SU-DHL-6 (cell line): ENCODE measurements around the gene AOX1.

Source experiments
- H2AFZ ChIP-seq: fragments of 200-600 bp; sonication (generic); 2 replicates; pipeline ENCODE4 v1.6.1; 2014; ENCODE audit warnings: low read depth, mild to moderate bottlenecking, moderate library complexity, mixed read lengths, antibody characterized with exemption, low read length; ENCODE audit not compliant: severe bottlenecking
- H3F3A ChIP-seq: fragments of 200-600 bp; shearing (Covaris generic); 2 replicates; pipeline ENCODE4 v1.6.0; 2016; ENCODE audit warnings: antibody characterized with exemption, mild to moderate bottlenecking; ENCODE audit not compliant: insufficient read depth
- H3K27ac ChIP-seq: fragments of 200-600 bp; sonication (generic); 2 replicates; pipeline ENCODE4 v1.5.1; 2016; ENCODE audit warnings: low read depth, mild to moderate bottlenecking, low read length, moderate library complexity, mixed read lengths
- H3K27me3 ChIP-seq: fragments of 200-600 bp; sonication (generic), shearing (Covaris generic); 2 replicates; pipeline ENCODE4 v1.6.0; 2014; ENCODE audit warnings: mild to moderate bottlenecking, low read length
- H3K36me3 ChIP-seq: fragments of 200-600 bp; sonication (generic); 2 replicates; pipeline ENCODE4 v1.6.1; 2014; ENCODE audit warnings: mild to moderate bottlenecking, low read length, mixed read lengths
- H3K4me2 ChIP-seq: fragments of 300-600, 200-600 bp; shearing (Covaris generic), sonication (generic); 2 replicates; pipeline ENCODE4 v1.6.0; 2014; ENCODE audit warnings: low read length, low read depth, mild to moderate bottlenecking; ENCODE audit not compliant: poor library complexity, severe bottlenecking
- H3K4me3 ChIP-seq: fragments of 200-600 bp; sonication (generic); 2 replicates; pipeline ENCODE4 v1.5.1; 2014; ENCODE audit warnings: antibody characterized with exemption, low read length, mild to moderate bottlenecking, mixed read lengths; ENCODE audit not compliant: insufficient read depth, poor library complexity, severe bottlenecking
- H3K79me2 ChIP-seq: fragments of 200-600 bp; sonication (generic); 2 replicates; pipeline ENCODE4 v1.6.1; 2014; ENCODE audit warnings: mild to moderate bottlenecking, low read length, moderate library complexity; ENCODE audit not compliant: insufficient read depth
- H3K9ac ChIP-seq: fragments of 200-600 bp; sonication (generic); 2 replicates; pipeline ENCODE4 v1.7.0; 2014; ENCODE audit warnings: mild to moderate bottlenecking, low read length
- H3K9me2 ChIP-seq: fragments of 200-600 bp; sonication (generic); replicated peaks from 2 replicates; pipeline ENCODE4 v1.6.1; 2014; ENCODE audit warnings: low read length; ENCODE audit not compliant: insufficient read depth
- H3K9me3 ChIP-seq: fragments of 200-600 bp; sonication (generic); 2 replicates; pipeline ENCODE4 v1.6.1; 2014; ENCODE audit warnings: low read length, mixed read lengths; ENCODE audit not compliant: insufficient read depth
- H4K20me1 ChIP-seq: fragments of 200-600 bp; sonication (generic); 2 replicates; pipeline ENCODE4 v1.6.1; 2014; ENCODE audit warnings: low read depth, mild to moderate bottlenecking, antibody characterized with exemption, low read length, moderate library complexity, mixed read lengths
- EZH2phosphoT487 ChIP-seq: fragments of 200-600 bp; sonication (generic), shearing (Covaris generic); conservative IDR thresholded peaks from 2 replicates; pipeline ENCODE4 v1.6.1; 2018; ENCODE audit warnings: mild to moderate bottlenecking, antibody characterized with exemption, low read length, moderate library complexity, mixed read lengths
- TF ChIP-seq, protein P1 (sequence below): fragments of 200-600 bp; sonication (generic); IDR thresholded peaks from one replicate; pipeline ENCODE4 v1.5.1; 2017; ENCODE audit warnings: antibody characterized with exemption, mild to moderate bottlenecking, low read length, moderate library complexity; ENCODE audit not compliant: insufficient read depth, poor library complexity, severe bottlenecking

The AOX1 gene

DNA sequence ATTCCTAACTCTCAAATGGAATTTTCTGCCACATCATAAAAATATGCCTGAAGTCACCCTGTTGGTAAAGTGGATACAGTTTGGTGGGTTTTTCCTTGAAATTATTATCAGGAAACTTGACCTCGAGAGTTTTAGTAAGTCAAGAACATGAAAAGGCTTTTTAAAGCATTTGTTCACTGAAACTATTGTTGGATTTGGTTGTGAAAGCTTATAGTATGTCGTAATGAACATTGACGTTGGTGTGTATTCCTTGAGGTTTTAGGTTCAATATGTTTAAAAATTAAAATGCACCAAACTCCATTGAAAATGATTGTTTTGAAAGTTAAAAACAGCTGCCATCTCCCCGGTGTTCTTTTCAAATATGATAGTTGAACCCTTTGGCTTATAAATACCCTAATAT lies 30.8 kb downstream of the AOX1 start:
- no peak overlapping the region for H3K4me2 ChIP-seq
- no peak overlapping the region for H3K9ac ChIP-seq
- no peak overlapping the region for H3K4me3 ChIP-seq

DNA sequence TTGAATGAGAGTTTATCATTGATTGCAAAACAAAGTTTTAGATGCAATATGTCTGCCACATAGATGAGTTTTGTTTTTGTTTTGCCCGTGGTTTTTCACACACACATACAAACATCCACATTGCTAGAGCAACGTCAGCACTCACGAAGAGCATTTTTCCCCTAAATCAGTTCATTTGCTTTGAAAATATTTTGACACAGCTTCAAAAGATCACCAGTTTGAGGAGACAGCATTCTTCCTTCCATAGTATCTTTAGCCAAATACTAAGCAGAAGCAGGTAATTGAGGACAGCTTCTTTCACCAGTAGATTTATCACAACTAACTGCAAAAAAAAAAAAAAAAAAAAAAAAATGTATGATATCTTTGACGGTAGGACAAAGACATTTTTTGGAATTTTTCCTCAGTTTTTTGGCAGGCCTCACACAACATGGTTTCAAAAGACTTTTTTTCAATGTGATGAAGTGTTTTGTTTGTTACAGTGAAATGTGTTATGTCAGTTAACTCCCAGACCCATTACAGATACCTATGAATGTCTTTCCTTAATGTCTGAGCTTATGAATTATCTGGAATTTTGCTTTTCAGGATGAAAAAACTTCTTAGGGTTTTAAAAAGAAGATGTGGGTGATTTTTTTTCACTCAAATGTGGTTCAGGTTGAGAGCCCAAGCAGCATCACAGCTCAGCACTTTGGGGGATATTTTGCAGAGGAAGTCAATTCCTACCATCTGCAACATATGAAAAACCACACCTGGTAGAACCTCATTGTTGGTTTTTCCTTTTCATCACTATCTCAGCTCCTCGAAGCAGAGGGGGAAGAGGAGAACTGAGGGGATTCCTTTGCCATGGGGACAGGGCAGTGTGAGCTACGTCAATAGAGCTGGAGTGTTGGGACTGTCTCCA lies 31.6 kb downstream of the AOX1 start:
- H2AFZ ChIP-seq: no peak overlapping the region
- no peaks in the 10 kb centered on the region for H3K9me3 ChIP-seq
- H3K79me2 ChIP-seq: no peaks in the 10 kb centered on the region
- TF ChIP-seq, protein P1, sequence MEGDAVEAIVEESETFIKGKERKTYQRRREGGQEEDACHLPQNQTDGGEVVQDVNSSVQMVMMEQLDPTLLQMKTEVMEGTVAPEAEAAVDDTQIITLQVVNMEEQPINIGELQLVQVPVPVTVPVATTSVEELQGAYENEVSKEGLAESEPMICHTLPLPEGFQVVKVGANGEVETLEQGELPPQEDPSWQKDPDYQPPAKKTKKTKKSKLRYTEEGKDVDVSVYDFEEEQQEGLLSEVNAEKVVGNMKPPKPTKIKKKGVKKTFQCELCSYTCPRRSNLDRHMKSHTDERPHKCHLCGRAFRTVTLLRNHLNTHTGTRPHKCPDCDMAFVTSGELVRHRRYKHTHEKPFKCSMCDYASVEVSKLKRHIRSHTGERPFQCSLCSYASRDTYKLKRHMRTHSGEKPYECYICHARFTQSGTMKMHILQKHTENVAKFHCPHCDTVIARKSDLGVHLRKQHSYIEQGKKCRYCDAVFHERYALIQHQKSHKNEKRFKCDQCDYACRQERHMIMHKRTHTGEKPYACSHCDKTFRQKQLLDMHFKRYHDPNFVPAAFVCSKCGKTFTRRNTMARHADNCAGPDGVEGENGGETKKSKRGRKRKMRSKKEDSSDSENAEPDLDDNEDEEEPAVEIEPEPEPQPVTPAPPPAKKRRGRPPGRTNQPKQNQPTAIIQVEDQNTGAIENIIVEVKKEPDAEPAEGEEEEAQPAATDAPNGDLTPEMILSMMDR: no peak
- no peak for TF ChIP-seq EZH2phosphoT487
- no peak overlapping the region for H3K27ac ChIP-seq
- no peaks in the 10 kb centered on the region for H3K9me2 ChIP-seq
- no peak overlapping the region for H3K9ac ChIP-seq
- H3K36me3 ChIP-seq: no peaks in the 10 kb centered on the region
- no peak overlapping the region for H3K4me3 ChIP-seq
- H3F3A ChIP-seq: no peaks in the 10 kb centered on the region
- H3K27me3 ChIP-seq: no peaks in the 10 kb centered on the region
- no peak overlapping the region for H3K4me2 ChIP-seq
- no peaks in the 10 kb centered on the region for H4K20me1 ChIP-seq

More for the DNA sequence above, 30.8 kb downstream of the AOX1 start:
- TF ChIP-seq, protein P1: no peak
- no peak for TF ChIP-seq EZH2phosphoT487
- H3K27me3 ChIP-seq: no peaks in the 10 kb centered on the region
- H2AFZ ChIP-seq: no peak overlapping the region
- H3F3A ChIP-seq: no peaks in the 10 kb centered on the region
- no peaks in the 10 kb centered on the region for H4K20me1 ChIP-seq
- no peak overlapping the region for H3K27ac ChIP-seq
- H3K9me2 ChIP-seq: no peaks in the 10 kb centered on the region
- no peaks in the 10 kb centered on the region for H3K36me3 ChIP-seq
- H3K9me3 ChIP-seq: no peaks in the 10 kb centered on the region
- H3K79me2 ChIP-seq: no peaks in the 10 kb centered on the region

DNA sequence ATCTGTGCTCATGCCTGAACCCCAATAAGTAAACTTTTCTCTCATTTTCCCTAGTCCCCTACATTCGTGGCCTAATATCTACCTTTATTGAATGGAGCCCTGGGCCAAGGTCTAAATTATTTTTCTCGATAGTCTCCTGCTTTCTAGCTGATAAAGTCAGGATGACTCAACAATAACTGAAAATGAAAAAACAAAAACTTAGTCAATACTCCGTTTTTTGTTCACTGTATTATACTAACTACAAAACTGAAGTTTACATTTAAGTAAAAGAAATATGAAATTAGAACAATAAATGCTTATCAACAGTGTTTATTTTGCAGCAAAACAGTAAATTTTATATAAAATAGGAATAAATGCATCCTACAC lies 32.2 kb downstream of the AOX1 start:
- no peaks in the 10 kb centered on the region for H3K9me3 ChIP-seq
- H3F3A ChIP-seq: no peaks in the 10 kb centered on the region
- no peak overlapping the region for H3K4me2 ChIP-seq
- H3K27ac ChIP-seq: no peak overlapping the region
- H3K27me3 ChIP-seq: no peaks in the 10 kb centered on the region
- H3K4me3 ChIP-seq: no peak overlapping the region
- no peaks in the 10 kb centered on the region for H3K9me2 ChIP-seq
- no peak for TF ChIP-seq EZH2phosphoT487
- TF ChIP-seq, protein P1: no peak
- H4K20me1 ChIP-seq: no peaks in the 10 kb centered on the region
- H3K9ac ChIP-seq: no peak overlapping the region
- H3K36me3 ChIP-seq: no peaks in the 10 kb centered on the region
- no peaks in the 10 kb centered on the region for H3K79me2 ChIP-seq
- no peak overlapping the region for H2AFZ ChIP-seq
